Stimulated activated CD4-positive, alpha-beta T cell treated with anti-CD3 and anti-CD28 coated beads, TNF-alpha, amount 100 ng/mL, for 4 hours (primary cell): ENCODE results near the gene SLC22A23.

Source experiments
- DNase-seq, 3 experiments: peaks; one replicate each; pipeline ENCODE4 v3.0.0-alpha.2; 2020; ENCODE audit warnings: low read depth in 3 of 3

Gene SLC22A23

GRCh38 chr6:3444276-3445088, 12.4 kb downstream of the SLC22A23 start:
- no peak for DNase-seq

DNA sequence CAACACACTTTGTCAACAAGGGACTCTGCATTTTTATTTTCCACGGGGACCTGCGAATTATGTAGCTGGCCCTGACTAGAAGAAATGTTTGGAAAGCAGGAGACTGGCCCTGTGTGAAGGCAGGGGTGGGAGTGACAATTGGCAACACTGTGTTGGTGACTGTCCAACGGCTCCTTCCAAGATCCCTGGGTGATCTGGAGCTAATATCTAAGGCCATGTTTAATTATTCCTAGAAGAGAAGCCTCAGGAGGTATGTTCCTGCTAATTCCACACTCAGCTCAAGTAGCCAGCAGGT, 13.7 kb downstream of the SLC22A23 start:
- no peak for DNase-seq

DNA sequence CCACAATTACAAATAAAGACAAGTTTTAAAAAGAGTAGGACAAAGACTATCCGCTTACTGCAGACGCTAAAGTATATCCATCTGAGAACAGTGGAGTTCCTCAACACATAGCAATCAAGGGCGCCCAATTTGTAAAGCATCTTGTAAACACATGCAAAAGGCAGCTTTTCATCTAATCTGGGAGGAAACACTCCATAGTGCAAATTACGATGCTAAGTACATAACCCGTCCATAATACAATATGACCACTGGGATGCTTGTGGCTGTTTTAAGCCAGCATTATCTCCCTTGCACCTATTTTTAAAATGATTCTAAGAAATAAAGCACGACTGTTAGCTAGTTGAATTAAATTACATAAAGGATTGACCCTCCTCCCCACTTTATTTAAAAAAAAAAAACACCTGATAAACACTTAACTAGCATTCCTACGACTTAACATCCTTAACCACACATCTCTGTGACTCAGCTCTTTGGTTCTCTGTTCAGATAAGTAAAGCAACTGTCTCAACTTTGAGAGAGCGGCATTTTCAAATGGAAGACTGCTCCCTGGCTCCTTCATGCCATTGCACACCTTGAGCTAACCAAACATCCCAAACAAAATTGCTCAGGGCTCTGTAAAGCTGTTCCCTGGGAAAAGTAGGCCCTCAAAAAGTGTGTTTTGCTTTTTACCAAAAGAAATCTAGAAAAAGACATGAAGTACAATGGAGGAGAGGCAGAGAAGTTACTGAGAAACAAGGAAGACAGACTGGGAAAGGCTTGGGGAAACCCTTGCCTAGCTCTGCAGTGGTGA, 14.2 kb downstream of the SLC22A23 start:
- no peak for DNase-seq

- no peak for DNase-seq
Observed at GRCh38 chr6:3440911-3441310, 15.9 kb downstream of the SLC22A23 start.

GRCh38 chr6:3439961-3440360, 16.9 kb downstream of the SLC22A23 start:
- no peak for DNase-seq

DNA sequence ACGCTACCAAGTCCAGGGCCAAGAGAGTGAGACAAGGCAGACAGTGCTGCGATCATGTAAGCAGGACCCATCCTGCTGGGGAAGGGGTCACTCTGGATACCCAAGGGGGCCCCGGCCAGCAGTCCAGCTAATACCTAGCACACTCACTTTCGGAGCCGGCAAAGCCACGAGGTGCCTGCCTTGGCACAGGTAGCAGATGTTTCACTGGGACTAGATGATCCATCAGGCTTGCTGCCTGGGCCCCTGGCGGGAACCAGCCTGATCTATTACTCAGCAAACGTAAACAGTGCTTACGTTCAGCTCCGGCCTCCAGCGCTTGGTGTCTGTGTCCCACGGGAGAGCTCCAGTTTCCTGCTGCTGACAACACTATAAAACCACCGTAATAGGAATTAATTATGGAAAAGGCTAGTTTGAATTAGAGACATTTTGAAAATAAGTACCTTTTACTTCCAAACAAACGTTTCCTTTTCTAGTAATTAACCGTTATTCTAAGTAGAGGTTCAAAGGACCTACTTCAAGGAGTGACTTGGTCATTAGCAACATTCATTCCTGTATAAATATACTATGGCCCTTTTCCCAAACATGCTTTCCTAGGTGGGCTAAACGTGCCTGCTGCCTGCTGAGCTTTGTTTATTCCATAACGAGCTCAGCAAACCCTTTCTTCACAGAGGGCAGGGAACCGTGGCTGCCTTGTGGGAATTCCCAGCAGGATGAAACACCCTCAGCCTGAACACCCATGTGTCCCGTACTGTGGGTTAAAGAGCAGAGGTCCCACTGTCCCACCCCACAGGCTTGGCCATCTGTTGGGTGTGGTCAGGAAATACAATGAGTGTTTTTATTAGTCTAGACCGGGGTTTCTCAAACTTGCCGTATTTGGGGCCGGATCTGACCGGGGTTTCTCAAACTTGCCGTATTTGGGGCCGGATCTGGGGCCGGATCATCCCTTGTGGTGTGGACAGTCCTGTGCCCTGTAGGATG, 18.4 kb downstream of the SLC22A23 start:
- no peak for DNase-seq

DNA sequence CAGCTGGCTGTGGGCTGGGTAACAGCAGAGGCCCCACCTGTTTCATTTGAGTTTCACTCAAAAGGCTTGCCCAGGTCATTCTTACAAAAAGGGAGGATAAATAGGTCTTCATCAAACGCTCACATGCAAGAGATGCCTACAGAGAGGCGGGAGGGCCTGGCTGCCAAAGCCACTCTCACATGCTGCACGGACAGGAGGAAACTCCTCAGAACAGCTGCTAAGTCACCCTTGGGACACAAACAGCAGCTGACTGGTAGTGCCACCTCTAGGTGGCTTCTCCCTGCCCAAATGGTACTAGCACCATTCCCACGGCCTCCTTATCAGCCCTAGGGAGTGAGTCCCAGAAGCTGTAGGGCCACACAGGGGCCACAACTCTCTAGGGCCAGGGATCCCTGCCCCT, 23.8 kb downstream of the SLC22A23 start:
- no peak for DNase-seq

DNA sequence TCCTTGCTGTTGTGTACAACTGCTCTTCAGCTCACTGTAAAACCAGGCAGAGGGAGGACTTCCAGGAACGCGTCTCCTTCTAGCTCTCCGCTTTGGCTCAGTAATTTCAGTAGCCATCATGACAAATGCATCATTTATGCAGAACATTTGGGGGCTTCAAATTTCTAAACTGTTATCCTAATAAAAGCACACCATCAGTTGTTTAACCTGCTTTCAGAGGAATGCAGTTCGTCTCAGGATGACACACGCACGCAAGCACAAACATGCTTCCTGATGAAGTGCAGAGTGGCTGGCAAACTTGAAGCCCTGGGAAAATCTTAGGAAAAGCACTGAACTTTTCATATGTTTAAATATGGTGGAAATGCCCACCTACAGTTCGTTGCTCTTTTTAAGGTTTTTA, 24.4 kb downstream of the SLC22A23 start:
- DNase-seq, result no peak

- no peak for DNase-seq
Observed at GRCh38 chr6:3431994-3432393, 24.9 kb downstream of the SLC22A23 start.

DNA sequence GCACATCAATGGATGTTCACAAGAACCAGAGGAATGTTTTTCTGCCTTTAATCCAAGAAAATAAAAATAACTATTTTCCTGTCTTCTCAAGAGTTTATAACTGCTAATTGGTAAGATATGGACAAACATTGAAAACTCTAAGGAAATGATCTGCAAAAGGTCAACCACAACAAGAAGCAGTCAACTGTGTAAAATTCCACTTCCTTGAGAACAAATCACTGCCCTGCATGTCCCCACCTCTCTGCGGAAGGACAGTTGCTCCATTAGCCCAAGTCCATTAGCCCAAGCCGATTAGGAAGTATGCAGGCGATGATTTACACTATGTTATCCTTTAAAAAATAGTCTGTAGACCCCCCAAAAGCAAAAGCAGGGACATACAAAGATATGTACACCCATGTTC, 27.6 kb downstream of the SLC22A23 start:
- DNase-seq, result no peak

DNA sequence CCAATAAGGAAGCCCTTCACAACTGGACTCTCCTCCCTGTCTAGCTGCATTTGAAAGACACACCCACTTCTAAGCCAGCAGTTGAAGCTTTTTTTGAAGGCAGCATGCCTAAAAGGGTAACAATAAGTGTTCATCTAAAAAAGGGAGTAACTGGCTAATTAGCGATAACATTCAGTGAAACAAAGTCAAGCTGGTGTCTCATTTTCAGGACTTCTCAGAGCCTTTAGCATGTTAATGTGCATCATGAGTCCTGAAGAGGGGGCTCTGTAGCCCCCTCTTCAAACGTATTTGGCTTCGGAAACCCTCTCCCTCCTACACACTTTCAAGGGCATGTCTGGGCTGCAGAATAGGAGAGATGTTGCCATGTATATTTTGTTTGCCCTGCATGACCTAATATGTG, 28.1 kb downstream of the SLC22A23 start:
- no peak for DNase-seq

DNA sequence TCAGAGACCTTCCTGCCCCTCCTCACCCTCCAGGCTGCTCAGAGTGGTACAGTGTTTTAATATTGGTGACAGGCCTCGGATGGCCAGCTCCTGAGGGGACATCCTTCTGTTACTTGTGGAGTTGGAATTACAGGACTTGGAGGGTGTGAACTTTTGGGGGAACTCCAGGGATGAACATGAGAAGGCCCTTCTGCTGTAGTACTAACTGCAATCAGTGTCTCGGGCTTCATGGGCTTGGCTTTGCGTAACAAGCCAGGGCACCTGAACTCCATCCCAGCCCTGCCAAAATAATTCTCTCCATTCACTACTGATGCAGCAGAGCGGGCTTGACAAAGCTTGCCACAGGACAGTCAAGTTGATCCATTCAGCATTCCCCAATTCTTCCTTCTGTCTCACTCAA, 28.6 kb downstream of the SLC22A23 start:
- no peak for DNase-seq

DNA sequence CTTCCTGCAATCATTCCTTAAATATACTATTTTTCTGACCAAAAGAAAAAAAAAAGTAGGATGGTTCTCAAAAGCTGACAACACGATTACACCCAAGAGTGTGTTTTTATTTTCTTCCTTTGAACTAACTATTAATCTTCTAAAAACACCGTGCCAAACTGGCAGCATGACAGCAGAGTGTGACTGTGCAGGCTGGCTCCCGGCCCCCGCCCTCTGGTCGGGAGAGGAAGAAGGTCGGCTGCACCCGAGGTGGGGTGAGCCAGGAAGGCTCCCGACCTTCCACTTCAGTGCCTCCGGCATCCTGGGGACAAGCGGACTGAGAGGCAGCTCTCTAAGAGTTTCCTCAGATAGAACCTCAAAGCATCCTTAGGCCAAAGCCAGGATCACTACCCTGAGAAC, 29.2 kb downstream of the SLC22A23 start:
- no peak for DNase-seq

DNA sequence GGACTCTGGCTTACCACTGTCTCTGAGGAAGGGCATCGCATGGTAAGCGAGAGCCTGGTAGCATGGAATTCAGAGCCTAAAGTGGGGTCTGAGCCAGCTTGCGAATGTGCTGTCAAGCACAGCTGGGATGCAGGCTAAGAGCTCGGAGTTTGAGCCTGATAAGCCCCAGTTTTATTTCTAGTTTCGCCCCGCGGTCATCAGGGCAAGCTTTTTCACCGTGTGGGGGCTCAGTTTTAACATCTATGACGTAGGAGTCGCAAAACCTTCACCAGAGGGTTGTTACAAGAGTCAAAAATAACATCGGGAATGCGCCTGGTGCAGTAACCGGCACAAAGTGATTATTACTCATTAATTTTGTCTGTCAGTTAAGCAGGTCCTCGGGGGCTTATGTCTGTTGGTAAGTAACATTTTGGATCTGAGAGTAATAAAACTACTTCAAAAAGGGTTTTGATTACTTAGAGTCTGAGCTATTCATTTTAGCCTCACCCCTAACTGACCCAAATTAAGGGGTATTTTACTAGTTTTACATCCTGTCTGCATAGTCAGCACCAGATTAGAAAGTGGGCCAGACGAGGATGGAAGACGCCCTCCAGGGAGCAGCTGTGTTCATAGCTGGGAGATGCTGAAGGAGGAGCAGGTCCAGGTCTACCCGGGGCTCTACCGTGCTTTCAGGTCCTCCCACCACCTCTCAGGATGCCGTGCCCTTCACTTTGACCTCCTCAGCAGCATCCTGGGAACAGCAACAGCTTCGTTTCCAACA, 29.7 kb downstream of the SLC22A23 start:
- no peak for DNase-seq

DNA sequence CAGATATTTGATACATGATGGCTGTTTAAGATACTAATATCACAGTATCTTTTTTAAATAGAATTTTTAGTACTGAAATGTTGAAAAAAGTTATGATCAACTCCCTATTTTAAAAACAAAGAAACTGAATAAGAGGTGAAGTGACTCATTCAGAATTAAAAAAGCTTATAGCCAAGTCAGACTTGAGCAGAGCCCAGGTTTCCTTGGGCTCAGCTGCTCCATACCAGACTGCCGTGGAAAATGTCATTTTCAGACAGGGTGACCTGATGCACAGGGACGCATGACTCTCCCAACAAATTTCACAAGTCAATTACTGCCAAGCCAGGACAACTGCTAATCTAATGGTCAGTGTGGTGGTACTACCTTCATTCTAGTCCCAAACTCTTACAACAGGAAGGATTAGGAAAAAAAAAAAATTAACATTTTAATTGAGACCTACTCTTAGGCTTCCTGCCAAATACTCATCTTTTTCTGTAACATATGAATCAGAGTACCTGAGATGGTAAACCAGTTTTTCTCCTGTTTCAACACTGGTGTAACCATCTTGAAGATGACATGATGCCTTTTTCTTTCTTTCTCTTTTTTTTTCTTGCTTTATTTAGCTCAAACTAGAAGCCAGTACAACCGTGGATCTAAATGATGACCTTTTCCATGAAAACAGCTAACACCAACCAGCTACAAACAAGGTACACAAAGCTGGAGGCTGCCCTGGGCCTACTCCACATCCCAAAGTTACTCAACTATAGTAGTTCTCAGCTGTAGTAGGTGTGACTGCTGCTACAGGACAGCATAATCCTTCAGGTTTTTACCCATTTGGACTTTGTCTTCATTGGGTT, 30.5 kb downstream of the SLC22A23 start:
- DNase-seq, result no peak

DNA sequence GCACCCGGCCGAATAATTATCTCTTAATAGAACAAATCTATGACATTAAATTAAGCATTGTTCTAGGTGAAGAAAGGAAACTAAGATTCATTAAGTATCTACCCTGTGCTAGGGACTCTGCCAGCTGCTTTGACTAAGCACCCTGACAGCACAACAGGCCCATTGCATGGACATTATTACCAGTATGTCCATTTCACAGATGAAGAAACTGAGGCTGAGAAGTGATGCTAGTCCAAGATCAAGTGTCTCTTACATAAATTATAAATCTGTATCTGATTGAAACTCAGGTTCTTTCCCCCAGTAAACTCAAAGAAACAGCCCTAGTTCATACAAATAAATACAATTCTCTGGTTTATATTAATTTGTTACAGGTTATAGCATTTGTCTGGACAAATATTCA, 31.3 kb downstream of the SLC22A23 start:
- no peak for DNase-seq

DNA sequence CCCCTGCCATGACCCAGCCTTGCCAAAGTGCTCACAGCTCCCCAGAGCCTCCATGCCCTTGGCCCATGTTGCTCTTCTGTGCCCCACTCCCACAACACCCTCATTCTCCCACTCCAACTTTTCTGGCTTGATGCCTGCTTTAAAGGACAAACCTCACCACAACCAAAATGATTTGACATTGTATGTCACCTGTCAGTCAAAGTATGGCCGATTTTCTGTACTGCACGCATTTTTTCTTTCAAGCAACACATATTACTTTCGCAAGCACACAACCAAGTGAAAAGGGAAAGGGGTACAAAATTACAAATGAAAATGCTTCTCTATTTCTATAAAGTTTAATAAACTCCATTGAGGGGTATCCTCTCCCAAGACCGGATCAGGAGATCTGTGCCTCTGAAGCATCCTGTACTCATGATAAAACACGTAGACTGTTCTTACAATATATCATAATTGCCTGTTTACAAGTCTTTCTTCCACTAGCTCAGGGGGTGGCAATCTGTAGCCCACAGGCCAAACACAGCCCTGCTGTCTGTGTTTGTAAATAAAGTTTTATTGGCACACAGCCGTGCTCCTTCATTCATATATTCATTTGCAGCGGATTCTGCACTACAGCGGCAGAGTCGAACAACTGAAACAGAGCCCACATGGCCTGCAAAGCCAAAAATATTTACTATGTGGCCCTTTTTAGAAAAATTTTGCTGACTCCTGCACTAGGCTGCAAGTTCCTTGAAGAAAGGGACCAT, 32.5 kb downstream of the SLC22A23 start:
- no peak for DNase-seq

DNA sequence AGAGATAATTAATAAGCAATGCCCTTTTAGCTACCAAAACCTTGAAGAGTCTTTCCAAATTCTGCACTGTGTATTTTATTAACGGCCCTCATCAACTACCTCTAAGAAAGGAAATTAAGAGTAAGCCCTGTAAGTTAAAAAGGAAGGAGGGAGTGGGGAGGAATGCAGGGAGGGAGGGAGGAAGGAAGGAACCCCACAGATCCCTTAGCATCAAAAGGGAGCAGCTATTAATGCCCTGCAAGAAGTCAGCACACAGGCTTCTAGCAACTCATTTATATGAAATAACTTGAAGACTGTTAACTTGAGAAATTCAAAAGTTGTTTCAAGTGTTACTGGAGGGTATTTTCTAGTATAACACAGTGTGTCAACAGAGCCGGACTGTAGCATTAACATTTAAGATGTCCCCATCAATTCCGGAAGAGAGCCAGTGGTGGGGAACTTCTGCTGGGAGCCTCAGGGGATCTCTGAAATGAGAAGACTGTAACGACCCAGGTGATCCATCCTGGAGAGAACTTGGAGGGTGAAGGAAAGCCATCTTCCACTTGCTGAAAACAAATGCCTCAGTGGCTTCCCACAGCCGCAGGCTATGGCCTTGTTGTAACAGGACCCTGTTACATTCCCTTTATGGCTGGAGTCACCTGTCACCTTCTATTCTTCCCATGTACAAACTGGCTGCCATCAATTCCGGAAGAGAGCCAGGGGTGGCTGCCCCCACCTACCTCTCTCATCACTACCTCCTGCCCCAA, 33.2 kb downstream of the SLC22A23 start:
- no peak for DNase-seq

DNA sequence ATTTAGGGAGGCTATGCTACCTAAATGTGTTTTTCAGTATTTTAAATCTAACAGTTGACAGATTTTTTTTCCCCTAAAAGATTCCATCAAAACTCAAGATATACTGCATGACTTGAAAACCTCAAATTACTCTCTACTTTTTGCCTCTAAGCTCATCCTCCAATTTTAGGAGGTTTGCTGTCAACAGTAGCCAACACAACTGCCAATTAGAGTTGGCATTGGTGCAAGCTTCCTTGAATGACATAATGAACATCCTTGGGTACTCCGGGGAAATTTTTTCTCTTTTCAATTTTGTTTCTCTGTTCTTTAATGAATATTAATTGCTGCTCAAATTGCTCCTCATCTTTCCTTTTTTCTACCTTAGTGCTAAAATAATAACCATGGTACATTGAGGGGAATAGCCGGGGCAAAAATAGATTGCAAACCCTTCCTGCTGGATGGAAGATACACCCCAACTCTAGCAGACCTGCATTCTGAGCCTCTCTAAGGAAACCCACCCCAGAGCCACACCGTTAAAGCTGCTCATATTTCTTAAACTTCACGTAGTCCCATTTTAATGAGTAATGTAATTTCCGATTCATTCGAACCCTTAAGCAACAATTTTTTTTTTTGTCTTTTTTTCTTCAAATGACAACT, 34.3 kb downstream of the SLC22A23 start:
- DNase-seq, result no peak
